ENCODE measurements around the gene NUP85. TPM values are rescaled to one million over a fixed set of nuclear protein-coding genes. Genes with fewer than 3 reads are reported as not detected.
A peak's percentile ranks its signal among the peaks of the same experiment; 100 is the strongest.

Gene NUP85
- total and polyA plus RNA-seq, 8 donors = 21.0 to 105 (median 25.3) TPM

GRCh38 chr17:75237100-75238014 is 31.9 kb downstream of the NUP85 start:
- WGBS, 2 donors = 86 to 89% methylated on average over 12 of the region's 12 CpGs
- intact Hi-C loops (cut with DNase I) = no loop called here
- DNase-seq (no peak), FAIRE-seq (no peak), ATAC-seq (no peak)
- TF ChIP-seq CTCF (IDR thresholded peaks at IDR 0.05) = no peak
- H3K27ac ChIP-seq = no peak overlapping the region
- no peaks in the 10 kb centered on the region for H3K9me3 ChIP-seq
- H3K27me3 ChIP-seq = no peaks in the 10 kb centered on the region
- H3K36me3 ChIP-seq = peaks cover 5 to 62% (median 36%) of the 10 kb centered on the region in 3 donors
- H3K4me1 ChIP-seq = no peaks in the 10 kb centered on the region
- no peak overlapping the region for H3K4me3 ChIP-seq

- intact Hi-C loops (cut with DNase I) = no loop called here
- Histone ChIP-seq H3K27me3 (no peaks in the 10 kb centered on the region), H3K36me3 (peaks cover 5 to 63% (median 43%) of the 10 kb centered on the region in 3 donors), H3K4me1 (no peaks in the 10 kb centered on the region), H3K4me3 (no peak overlapping the region), H3K27ac (no peak overlapping the region), H3K9me3 (no peaks in the 10 kb centered on the region)
- ATAC-seq (peak in 1 of 4 donors; percentile 5), DNase-seq (no peak), FAIRE-seq (no peak)
- no peak for TF ChIP-seq CTCF (IDR thresholded peaks at IDR 0.05)
- WGBS, 2 donors = 75 to 78% methylated on average over 11 of the region's 11 CpGs
These were observed 32.6 kb downstream of the NUP85 start for GRCh38 chr17:75238020-75238580.

GRCh38 chr17:75238684-75239191 is 33.3 kb downstream of the NUP85 start:
- H3K4me3 ChIP-seq = no peak overlapping the region
- no peak overlapping the region for H3K27ac ChIP-seq
- H3K36me3 ChIP-seq = peaks cover 5 to 68% (median 43%) of the 10 kb centered on the region in 3 donors
- peak; percentile 43 to 79 (median 64) for TF ChIP-seq CTCF (IDR thresholded peaks at IDR 0.05)
- no peaks in the 10 kb centered on the region for H3K9me3 ChIP-seq
- WGBS, 2 donors = 53 to 57% methylated on average over 13 of the region's 13 CpGs
- H3K27me3 ChIP-seq = no peaks in the 10 kb centered on the region
- no peak for FAIRE-seq
- intact Hi-C loops (cut with DNase I) = no loop called here
- H3K4me1 ChIP-seq = no peaks in the 10 kb centered on the region
- peak; percentile 70 to 84 (median 80) for ATAC-seq
- peak in 4 of 6 donors; percentile 38 to 74 (median 58) for DNase-seq

GRCh38 chr17:75239214-75239613 is 33.7 kb downstream of the NUP85 start:
- H3K27ac ChIP-seq = no peak overlapping the region
- WGBS, 2 donors = 86 to 89% methylated on average over 11 to 12 of the region's 12 CpGs
- DNase-seq (no peak), FAIRE-seq (no peak), ATAC-seq (peak in 1 of 4 donors; percentile 7)
- H3K27me3 ChIP-seq = no peaks in the 10 kb centered on the region
- intact Hi-C loops (cut with DNase I) = no loop called here
- no peaks in the 10 kb centered on the region for H3K4me1 ChIP-seq
- peaks cover 5 to 71% (median 43%) of the 10 kb centered on the region in 3 donors for H3K36me3 ChIP-seq
- H3K9me3 ChIP-seq = no peaks in the 10 kb centered on the region
- no peak overlapping the region for H3K4me3 ChIP-seq
- TF ChIP-seq CTCF (IDR thresholded peaks at IDR 0.05) = no peak
